Ishikawa (cell line): ENCODE measurements around the gene AIM2.

ENCODE experiments used
- CEBPB ChIP-seq: IDR thresholded peaks from 2 replicates; pipeline ENCODE4 v1.6.1; 2012
- CREB1 ChIP-seq: IDR thresholded peaks from 2 replicates; pipeline ENCODE4 v1.6.1; 2012; ENCODE audit warnings: low read depth
- EGR1 ChIP-seq: IDR thresholded peaks from 2 replicates; pipeline ENCODE4 v1.6.1; 2012
- EP300 ChIP-seq: IDR thresholded peaks from 2 replicates; pipeline ENCODE4 v1.6.1; 2012; ENCODE audit warnings: borderline replicate concordance
- FOXM1 ChIP-seq: IDR thresholded peaks from 2 replicates; pipeline ENCODE4 v1.6.1; 2012; ENCODE audit warnings: low read depth, borderline replicate concordance
- NFIC ChIP-seq: IDR thresholded peaks from 2 replicates; pipeline ENCODE4 v1.6.1; 2012
- RAD21 ChIP-seq: IDR thresholded peaks from 2 replicates; pipeline ENCODE4 v1.6.1; 2012; ENCODE audit warnings: low read depth
- TAF1 ChIP-seq: IDR thresholded peaks from 2 replicates; pipeline ENCODE4 v1.6.1; 2012; ENCODE audit warnings: low read depth, mild to moderate bottlenecking
- TCF12 ChIP-seq: IDR thresholded peaks from 2 replicates; pipeline ENCODE4 v1.6.1; 2012; ENCODE audit warnings: low read depth
- TEAD4 ChIP-seq: IDR thresholded peaks from 2 replicates; pipeline ENCODE4 v1.6.1; 2012
- YY1 ChIP-seq: IDR thresholded peaks from 2 replicates; pipeline ENCODE4 v1.6.1; 2012; ENCODE audit warnings: low read depth
- ZBTB7A ChIP-seq: IDR thresholded peaks from 2 replicates; pipeline ENCODE4 v1.6.1; 2012; ENCODE audit warnings: low read depth
- TF ChIP-seq, protein P1 (sequence below): IDR thresholded peaks from 2 replicates; pipeline ENCODE4 v1.6.1; 2012; ENCODE audit warnings: low read depth, mild to moderate bottlenecking
- TF ChIP-seq, protein P2 (sequence below): IDR thresholded peaks from 2 replicates; pipeline ENCODE4 v1.6.1; 2012
- TF ChIP-seq, protein P3 (sequence below): IDR thresholded peaks from 2 replicates; pipeline ENCODE4 v1.6.1; 2012

Gene AIM2

DNA sequence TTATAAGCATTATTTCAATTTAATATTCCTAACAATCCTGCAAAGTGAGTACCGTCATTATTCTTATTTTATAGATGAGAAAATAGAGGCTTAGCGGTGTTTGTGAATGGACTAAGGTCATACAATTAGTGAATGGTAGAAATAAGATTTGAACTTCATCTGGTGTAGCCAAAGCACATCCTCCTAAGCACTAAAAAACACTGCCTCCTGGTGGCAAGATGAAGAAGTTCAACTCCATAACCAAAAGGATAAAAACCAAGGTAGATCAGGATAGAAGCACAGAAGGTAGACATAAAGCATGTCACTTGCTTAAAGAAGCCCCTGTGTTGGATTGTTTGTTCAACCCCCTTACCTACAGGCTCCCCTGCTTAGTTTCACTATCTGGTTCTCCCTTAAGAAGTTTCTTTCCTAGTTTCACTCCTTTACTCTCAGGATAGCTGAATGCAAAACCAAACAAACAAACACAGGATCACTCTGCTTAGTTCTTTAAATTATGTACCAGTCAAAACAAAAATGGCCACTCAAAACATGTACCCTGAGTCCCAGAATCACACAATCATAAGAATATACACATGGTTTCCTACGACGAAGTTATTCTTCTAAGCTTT is 12.7 kb upstream of the AIM2 start:
- TF ChIP-seq RAD21 = no peak
- TF ChIP-seq, protein P1, sequence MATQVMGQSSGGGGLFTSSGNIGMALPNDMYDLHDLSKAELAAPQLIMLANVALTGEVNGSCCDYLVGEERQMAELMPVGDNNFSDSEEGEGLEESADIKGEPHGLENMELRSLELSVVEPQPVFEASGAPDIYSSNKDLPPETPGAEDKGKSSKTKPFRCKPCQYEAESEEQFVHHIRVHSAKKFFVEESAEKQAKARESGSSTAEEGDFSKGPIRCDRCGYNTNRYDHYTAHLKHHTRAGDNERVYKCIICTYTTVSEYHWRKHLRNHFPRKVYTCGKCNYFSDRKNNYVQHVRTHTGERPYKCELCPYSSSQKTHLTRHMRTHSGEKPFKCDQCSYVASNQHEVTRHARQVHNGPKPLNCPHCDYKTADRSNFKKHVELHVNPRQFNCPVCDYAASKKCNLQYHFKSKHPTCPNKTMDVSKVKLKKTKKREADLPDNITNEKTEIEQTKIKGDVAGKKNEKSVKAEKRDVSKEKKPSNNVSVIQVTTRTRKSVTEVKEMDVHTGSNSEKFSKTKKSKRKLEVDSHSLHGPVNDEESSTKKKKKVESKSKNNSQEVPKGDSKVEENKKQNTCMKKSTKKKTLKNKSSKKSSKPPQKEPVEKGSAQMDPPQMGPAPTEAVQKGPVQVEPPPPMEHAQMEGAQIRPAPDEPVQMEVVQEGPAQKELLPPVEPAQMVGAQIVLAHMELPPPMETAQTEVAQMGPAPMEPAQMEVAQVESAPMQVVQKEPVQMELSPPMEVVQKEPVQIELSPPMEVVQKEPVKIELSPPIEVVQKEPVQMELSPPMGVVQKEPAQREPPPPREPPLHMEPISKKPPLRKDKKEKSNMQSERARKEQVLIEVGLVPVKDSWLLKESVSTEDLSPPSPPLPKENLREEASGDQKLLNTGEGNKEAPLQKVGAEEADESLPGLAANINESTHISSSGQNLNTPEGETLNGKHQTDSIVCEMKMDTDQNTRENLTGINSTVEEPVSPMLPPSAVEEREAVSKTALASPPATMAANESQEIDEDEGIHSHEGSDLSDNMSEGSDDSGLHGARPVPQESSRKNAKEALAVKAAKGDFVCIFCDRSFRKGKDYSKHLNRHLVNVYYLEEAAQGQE = no peak
- no peak for TF ChIP-seq NFIC
- no peak for TF ChIP-seq TCF12
- TF ChIP-seq CREB1 = no peak
- no peak for TF ChIP-seq TEAD4
- no peak for TF ChIP-seq EP300
- no peak for TF ChIP-seq CEBPB
- no peak for TF ChIP-seq YY1

DNA sequence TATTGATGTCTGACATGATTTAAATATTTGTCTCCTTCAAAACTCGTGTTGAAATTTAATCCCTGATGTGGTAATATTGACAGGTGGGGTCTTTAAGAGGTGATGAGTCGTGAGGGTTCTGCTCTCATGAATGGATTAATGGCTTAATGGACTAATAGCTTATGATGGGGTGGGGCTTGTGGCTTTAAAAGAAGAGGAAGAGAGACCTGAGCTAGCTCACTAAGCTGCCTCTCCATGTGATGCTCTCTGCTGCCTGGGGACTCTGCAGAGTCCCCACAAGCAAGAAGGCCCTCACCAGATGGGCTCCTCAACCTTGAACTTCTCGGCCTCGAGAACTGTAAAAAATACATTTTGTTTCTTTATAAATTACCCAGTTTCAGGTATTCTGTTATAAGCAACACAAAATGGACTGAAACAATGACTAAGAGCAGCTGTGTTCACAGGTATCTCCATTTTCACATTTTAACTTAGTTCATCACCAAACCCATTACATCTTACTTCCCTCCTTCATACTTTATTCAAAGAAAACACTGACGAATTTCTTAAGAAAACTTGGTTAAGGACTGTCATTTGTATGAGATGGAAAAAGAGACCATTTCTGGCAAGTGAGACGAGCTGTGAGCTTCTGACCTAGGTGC is 12.1 kb upstream of the AIM2 start:
- TF ChIP-seq EP300 (no peak), RAD21 (no peak), FOXM1 (no peak), NFIC (no peak), CEBPB (no peak), TEAD4 (no peak), YY1 (no peak), TAF1 (no peak), EGR1 (no peak), TCF12 (no peak), ZBTB7A (no peak), CREB1 (no peak)
- TF ChIP-seq, protein P1 = no peak
- TF ChIP-seq, protein P2, sequence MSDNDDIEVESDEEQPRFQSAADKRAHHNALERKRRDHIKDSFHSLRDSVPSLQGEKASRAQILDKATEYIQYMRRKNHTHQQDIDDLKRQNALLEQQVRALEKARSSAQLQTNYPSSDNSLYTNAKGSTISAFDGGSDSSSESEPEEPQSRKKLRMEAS = no peak
- TF ChIP-seq, protein P3, sequence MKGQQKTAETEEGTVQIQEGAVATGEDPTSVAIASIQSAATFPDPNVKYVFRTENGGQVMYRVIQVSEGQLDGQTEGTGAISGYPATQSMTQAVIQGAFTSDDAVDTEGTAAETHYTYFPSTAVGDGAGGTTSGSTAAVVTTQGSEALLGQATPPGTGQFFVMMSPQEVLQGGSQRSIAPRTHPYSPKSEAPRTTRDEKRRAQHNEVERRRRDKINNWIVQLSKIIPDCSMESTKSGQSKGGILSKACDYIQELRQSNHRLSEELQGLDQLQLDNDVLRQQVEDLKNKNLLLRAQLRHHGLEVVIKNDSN = no peak

DNA sequence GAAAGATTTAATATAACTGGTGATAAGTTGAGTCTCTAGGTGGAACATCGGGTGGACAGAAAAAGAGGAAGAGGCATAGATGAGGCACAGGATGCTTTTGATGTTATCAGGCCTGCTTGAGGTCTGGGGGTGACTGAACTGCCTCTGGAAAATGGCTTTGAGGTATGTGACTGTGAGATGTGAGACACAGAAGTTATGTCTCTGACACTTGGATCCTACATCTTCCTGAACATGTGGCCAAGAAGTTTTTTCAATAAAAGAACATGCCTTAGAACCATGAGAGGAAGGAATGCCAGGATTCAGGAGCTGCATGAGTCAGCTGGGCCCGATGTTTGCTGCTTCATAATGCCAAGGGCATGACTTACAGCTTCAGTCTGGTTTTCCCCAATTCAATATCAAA is 11.5 kb upstream of the AIM2 start:
- TF ChIP-seq TEAD4 (no peak), NFIC (no peak), EP300 (no peak), TCF12 (no peak)

DNA sequence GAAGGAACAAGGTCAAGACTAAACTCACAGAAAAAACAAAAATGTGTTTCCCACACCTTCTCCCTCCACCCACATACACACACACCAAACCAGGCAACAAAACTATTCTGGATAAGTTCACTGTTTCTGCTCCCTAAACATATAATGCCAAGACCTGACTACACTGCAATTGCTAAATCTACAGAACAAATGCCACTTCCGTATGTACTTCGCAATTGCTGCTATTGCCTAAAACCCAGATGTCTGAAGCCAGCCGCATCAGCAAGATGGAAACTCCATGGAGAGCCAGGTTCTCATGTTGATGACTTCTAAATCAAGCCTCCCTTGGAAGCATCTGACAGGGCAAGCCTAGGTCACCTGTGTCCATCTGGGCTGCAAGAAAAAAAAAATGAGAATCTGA is 8.3 kb upstream of the AIM2 start:
- TF ChIP-seq FOXM1 = no peak
- TF ChIP-seq YY1 = no peak
- TF ChIP-seq RAD21 = no peak
- no peak for TF ChIP-seq NFIC
- TF ChIP-seq, protein P1 = no peak
- TF ChIP-seq CREB1 = no peak
- no peak for TF ChIP-seq TEAD4
- TF ChIP-seq CEBPB = no peak
- TF ChIP-seq, protein P2 = no peak
- TF ChIP-seq TCF12 = no peak
- no peak for TF ChIP-seq EGR1
- no peak for TF ChIP-seq ZBTB7A
- TF ChIP-seq, protein P3 = no peak
- no peak for TF ChIP-seq EP300
- no peak for TF ChIP-seq TAF1

DNA sequence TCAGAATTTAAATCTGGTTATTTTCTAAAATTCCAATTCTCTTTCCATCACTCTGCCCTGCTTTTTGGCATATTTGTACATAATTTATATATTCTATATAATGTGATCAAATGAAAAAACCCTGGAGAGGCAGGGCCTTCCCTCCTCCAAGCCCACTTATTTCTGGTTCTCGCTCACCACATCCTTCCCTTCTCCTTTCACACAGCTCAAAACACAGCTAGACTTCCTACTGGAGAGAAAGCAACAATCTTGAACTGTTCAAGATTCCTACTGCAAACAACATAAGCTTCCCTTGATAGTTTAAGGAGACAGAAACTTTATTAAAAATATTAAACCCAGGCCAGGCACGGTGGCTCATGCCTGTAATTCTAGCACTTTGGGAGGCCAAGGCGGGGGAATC is 7.6 kb upstream of the AIM2 start:
- TF ChIP-seq RAD21 = no peak
- no peak for TF ChIP-seq TEAD4
- TF ChIP-seq EGR1 = no peak
- TF ChIP-seq FOXM1 = no peak
- TF ChIP-seq NFIC = no peak
